NCI-H1417 treated with DMSO at 0.1 percent for 48 hours (cell line): ENCODE data around the gene CARNS1.
A peak's percentile ranks its signal among the peaks of the same experiment; 100 is the strongest.
"Not testable (repeated sequence)": the region's sequence is repeated elsewhere in the genome, so short reads cannot be mapped to it uniquely, and the experiment has no call there.

Experiments
- DNase-seq: peaks from one replicate; lab custom pipeline; 2025; lab: John Stamatoyannopoulos, UW

Gene CARNS1

DNA sequence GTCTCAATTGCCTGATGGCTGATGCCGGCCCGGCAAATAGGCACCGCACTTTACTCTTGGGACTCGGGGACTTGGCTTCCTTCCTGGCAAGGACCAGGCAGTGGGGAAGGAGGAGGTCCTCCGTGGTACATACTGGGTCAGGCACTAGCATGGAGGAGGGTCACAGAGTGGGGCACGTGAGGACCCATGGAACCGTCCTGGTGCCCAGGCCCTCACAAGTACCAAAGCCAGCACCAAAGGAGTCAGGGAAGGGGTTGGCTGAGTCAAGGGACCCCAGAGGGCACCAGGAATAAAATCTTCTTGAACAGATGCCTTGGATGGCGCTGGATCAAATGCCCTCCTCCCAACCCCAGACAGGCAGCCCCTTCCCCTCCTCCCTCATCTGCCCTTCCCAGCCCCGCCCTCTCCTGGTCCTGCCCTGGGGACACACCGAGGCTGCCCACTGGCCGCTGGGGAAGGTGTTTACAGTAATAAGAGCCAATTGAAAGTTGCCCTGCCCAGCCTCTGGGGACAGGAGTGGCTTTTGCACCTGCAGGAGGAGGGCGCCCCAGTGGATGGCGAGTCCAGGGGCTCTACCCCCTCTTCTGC, 5.6 kb upstream of the CARNS1 start:
- no peak for DNase-seq

DNA sequence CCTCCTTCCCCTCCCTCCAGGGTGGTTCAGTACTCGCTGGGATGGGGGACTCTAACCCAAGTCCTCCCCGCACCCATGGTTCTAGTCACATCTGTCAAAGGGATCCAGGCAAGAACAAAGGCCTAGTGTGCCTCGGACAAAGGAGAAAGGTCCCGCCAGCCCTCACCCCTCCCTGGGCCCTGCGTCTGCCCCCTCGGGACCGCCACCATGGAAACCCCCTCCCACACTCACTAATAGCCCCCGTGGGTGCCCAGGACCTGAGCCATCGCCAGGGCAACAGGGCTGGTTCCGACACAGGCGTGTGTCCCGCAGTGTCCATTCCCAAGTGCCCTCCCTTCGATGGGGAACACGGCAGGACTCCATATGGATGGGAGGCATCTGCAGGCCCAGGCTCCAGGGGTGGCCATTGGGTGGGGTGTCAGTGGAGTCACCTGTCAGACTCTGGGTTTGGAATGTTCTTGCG, 5.1 kb upstream of the CARNS1 start:
- DNase-seq: no peak

DNA sequence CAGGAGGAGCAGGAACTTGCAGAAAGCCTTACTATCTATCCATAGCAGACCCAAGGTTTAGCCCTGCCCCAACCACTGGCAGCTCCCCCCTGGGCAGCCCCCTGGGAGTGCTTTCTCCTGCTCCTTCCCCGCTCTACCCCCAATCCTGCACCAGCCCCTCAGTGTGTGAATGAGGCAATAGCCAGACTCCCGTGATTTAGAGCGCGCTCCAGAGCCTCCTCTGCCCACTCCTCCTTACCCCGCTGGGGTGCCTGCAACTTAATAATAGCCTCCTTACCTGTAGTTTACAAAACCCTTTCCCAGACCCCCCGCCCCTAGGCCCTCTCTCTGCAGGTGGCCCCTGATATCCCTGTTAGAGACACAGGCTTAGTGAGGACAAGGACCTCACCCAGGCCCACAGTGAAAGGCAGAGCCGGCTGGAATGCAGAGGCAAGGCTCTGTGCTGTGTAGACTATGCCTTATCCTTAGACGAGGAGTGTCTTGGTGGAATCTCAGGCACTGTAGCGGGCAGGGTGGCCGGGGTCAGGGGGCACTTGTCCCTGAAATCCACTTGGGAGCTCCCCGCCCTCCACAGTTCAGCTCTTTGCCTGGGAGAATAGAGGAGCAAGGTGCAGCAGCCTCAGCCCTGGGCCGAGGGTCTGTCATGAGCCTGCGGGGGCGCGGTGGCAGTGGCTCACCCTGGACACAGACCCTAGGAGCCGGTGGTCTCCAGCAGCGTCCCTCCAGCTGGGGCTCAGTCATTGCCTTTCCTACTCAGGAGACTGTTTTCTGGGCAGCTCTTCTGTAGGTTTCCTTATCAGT, 4.3 kb upstream of the CARNS1 start:
- no peak for DNase-seq

DNA sequence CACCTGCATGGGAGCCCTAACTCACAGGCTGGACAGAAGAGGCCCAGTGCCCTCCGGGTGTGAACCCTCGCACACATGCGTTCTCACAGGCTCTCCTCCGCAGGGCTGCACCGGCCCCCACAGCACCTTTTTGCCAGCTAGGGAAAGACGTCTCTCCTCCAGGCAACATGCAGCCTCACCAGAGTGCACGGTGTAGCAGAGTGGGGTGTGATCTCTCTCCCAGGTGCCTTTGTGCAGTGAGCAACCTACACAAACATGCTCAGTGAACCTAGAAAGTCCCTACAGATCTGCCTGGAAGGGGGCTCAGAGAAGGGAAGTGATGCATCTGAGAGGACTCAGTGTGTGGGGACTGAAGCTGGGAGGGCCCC, 3.7 kb upstream of the CARNS1 start:
- DNase-seq: no peak

DNA sequence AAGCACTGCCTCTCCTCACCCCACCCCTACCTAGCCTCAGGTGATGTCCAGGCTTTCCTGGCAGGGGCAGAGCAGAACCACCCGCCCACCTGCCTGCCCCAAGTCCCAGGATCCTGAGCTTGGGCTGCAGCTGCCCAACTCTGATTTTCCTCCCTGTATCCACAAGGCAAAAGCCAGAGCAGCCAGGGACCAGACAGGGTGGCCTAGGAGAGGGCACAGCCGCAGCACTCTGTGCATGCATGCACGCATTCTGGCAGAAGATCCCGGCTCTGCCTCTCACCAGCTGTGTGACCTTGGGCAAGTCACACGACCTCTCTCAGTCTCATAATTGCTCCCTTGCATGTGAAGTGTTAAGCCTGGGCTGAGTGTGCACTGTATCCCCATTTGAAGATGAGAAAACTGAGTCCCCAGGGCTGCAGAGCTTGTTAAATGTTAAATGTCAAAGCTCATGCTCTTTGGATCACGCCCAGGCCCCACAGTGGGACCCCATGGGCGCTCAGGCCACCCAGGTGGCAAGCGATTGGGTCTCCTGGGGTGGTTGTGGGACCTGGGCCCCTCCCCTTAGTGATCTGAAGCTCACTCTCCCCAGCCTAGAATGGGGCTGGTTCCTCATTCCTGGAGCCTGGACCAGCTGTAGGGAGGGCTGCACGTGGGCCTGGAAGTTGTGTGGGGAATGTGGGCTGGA, 2.8 kb upstream of the CARNS1 start:
- no peak for DNase-seq

DNA sequence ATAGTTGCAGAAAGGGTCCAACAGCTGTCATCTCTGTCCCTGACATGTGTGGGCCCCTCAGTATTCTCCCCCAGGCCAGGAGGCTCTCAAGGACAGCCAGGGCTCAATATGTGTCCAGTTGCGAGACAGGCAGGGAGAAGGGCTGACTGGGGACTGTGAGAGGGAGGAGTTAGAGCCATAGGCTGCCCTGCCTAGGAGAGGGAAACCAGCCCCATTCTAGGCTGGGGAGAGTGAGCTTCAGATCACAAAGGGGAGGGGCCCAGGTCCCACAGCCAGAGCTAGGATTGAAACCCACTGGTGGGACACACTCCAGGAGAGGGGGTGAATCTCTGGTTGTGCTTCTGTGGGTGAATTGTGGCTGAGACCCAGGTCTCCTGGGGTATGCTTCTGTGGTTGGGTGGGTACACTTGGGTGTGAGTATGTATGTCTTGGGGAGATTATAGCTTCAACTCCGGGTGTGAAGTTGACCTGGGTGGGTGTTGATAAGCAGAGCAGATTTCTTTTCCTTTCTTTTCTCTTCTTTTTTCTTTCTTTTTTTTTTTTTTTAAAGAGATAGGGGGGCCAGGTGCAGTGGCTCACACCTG, 2.1 kb upstream of the CARNS1 start:
- no peak for DNase-seq

DNA sequence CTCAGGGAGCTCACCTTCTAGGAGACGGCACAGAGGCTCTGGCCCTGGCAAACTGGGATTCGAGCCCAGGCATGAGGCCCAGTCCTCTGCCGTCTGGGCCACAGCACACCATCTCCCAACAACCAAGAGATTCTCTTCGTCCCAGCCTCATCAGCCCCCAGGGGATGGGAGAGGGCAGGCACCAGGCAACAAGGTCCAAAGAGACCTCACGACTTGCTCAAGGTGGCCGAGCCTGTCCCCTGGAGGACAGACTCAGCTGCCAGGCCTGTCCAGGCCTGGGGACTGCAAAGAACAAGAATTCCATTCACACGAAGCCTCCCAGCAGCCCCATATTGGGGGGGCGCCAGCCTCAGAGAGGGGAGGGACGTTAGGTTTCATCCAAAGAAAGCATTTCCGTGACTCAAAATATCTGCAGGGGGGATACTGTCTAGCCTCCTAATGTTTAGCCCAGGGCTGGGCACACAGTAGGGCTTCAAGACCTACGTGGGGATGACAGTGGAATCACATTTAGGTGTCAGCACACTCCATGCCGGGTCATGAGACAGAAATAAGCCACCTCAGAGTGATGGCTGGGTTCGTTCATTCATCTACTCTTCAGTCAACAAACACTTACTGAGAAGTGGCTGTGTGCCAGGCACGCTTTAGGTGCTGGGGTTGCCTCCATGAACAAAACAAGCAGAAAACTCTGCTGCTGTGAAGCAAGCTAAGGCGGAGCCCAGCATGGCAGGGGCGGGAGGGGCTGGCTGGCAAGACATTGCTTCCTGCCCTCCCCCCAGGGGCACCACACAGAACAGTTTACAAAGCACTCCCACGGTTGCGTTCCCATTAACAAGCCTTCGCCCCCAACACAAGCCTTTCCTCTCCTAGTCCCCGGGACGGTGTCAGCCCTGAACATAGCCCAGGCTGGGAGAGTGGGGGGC, 1.2 kb downstream of the CARNS1 start:
- DNase-seq: no peak

DNA sequence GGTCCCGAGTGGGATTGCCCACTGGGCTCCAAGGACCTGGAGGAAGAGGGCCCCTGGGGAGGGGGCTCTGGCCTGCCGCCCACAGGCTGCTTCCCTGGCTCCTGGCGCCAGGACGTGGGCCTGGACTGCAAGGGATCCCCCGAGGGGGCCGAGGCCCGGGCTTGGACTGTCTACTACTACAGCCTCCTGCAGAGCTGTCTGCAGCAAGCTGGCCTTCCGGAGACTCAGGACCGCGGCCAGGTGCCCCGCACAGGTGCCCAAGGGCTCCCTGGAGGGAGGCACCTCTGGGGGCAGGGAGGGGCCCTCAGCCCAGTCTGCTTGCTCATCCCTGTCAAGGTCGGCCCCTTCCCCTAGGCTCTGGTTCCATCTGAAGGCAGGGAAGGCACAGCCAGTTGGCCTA, 1.9 kb downstream of the CARNS1 start:
- DNase-seq: no peak

DNA sequence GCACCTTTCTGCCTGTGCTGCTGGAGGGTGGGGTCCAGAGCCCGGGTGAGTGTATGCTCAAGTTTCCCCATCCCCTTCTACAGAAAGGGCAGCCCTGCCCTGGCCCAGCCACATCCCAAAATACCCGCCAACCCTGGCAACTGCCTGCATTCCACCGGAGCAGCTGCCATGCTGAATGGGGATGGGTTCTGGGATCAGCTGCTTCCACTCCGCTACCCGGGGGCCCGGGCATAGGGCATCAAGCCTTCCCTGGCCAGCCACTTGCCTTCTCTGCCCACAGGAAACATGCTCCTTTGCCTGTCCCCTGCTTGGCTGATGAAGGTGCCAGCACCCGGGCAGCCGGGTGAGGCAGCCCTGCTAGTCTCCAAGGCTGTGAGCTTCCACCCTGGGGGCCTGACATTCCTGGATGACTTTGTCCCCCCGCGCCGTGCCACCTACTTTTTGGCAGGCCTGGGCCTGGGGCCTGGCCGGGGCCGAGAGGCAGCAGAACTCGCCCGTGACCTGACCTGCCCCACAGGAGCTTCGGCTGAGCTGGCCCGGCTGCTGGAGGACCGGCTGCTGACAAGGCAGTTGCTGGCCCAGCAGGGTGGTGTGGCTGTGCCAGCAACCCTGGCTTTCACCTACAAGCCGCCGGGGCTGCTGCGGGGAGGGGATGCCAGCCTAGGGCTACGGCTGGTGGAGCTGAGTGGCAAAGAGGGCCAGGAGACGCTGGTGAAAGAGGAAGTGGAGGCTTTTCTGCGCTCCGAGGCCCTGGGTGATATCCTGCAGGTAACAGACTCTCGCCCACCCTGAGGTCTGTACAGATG, 3.2 kb downstream of the CARNS1 start:
- no peak for DNase-seq

DNA sequence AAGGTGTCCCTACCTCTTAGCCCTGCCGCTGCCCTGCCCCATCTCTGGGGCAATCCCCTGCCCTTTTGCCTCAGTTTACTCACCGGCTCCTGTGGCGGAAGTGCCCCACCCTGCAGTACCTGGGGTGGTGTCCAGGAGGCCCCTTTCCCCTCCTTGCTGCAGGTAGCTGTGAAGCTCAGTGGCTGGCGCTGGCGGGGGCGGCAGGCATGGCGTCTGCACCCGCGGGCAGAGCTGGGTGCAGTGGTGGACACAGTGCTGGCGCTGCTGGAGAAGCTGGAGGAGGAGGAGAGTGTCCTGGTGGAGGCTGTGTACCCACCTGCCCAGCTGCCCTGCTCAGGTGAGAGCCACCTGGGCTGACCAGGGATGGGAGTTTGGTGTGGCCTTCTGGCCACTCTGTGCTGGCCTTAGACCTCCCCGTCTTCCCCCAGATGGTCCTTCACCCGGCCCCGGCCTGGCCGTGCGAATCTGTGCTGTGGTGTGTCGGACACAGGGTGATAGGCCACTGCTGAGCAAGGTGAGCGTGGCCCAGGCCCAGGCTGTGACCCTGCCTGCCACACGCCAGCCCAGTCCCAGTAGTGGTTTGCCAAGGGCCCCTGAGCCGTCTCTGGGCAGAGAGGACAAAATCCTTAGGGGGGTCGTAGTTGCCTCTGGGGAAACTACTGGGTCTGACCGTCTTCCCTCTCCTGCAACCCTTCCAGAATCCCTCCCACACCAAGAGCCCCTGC, 4.0 kb downstream of the CARNS1 start:
- DNase-seq: no peak

DNA sequence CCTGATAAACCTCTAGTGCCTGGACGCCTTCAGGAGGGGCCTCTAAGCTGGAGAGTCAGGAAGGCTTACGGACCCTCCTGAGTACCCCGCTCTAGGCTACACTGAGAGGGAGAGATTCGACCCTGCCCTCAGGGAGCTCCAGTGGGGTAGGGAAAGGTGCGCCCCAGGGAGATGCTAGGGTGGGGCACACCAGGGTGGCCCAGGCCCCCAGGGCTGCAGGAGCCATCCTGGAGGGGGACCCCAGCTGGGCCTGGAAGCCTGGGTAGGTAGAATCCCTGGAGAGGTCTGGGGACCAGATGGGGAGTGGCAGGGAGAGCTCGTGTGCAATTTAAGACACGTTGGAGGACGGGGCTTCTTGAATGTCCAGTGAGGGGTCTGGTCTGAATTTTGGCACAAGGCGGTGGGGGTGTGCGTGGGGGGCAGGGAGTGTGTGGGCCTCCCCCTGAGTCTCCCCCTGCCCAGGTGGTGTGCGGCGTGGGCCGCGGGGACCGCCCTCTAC, 4.7 kb downstream of the CARNS1 start:
- DNase-seq: no peak

DNA sequence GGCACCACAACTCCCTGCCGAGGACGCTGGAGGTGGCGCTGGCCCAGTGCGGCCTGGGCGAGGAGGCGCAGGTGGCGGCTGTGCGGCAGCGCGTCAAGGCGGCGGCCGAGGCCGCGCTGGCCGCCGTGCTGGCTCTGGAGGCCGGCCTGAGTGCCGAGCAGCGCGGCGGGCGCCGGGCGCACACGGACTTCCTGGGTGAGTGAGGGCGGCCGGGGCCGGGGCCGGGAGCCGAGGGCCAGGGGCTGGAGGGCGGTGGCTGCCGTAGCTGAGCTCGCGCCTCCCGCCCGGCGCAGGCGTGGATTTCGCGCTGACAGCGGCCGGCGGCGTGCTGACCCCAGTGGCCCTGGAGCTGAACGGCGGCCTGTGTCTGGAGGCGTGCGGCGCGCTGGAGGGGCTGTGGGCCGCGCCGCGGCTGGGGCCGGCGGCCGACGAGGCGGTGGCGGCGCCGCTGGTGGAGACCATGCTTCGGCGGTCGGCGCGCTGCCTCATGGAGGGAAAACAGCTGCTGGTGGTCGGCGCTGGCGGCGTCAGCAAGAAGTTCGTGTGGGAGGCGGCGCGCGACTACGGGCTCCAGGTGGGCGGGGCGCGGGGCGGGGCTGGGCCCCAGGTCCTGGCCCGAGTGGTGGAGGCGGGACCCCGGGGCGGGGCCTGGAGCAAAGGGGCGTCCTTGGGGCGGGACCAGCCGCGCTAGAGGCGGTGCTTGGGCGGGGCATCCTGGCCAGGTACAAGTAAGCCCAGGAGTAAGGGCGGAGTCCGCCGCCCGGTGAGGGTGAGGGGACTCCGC, 5.4 kb downstream of the CARNS1 start:
- DNase-seq: peak; percentile 85

DNA sequence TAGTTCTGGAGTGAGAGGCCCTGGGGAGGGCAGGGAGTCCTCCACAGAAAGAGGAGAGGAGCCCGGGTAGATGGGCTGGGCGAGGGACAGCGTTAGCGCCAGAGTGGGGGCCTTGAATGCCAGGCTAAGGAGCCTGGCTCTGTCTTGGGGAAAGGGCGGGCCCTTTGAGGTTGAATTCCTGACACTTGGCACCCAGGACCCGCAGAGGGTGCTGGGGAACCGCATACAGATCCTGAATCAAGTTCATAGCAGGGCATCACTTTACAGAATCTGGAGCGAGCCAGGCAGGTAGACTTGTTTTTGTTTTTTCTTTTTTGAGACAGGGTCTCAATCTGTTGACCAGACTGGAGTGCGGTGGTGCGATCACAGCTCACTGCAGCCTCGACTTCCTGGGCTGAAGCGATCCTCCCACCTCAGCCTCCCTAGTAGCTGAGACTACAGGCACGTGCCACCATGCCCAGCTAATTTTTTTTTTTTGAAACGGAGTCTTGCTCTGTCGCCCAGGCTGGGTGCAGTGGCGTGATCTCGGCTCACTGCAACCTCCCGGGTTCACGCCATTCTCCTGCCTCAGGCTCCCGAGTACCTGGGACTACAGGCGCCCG, 6.1 kb downstream of the CARNS1 start:
- DNase-seq: no peak

DNA sequence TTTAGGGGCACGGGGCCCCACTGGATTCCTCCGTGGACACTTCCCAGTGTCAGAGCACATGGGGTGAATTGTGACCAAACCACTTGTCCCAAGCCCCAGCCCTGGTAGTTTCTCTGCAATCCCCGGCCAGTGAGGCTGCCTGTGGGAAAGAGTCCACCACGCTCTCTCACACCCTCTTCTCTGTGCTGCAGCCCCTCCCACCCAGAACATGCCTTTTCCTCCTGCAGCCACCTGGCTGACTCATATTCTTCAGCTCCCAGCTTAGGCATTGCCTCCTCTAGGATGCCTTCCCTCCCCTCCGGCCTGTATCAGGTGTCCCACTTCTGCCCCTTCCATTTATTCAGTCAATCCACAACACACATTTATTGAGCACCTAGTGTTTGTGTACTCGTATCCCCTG, 7.4 kb downstream of the CARNS1 start:
- DNase-seq: no peak

DNA sequence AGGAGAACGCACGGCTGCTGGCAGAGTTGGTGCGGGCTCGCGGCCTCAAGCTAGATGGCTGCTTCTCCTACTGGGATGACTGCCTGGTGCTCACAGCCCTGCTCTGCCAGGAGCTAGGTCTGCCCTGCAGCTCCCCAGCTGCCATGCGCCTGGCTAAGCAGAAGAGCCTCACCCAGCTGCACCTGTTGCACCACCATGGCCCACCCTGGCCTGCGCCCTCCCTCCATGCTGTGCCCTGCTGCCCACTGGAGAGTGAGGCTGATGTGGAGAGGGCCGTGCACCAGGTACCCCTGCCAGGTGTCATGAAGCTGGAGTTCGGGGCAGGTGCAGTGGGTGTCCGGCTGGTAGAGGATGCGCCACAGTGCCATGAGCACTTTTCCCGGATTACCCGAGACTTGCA, 8.0 kb downstream of the CARNS1 start:
- DNase-seq: no peak

DNA sequence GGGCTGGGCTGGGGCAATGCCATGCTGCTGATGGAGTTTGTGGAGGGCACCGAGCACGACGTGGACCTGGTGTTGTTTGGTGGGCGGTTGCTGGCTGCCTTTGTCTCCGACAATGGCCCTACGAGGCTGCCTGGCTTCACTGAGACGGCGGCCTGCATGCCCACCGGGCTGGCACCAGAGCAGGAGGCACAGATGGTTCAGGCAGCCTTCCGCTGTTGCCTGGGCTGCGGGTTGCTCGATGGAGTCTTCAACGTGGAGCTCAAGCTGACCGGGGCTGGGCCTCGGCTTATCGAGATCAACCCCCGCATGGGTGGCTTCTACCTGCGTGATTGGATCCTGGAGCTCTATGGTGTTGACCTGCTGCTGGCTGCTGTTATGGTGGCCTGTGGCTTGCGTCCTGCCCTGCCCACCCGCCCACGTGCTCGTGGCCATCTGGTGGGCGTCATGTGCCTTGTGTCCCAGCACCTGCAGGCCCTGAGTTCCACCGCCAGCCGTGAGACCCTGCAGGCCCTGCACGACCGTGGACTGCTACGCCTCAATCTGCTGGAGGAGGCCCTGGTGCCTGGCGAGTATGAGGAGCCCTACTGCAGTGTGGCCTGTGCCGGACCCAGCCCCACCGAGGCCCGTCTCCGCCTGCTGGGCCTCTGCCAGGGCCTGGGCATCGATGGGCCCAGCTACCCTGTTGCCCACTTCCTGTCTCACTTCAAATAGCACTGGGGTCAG, 8.6 kb downstream of the CARNS1 start:
- no peak for DNase-seq

DNA sequence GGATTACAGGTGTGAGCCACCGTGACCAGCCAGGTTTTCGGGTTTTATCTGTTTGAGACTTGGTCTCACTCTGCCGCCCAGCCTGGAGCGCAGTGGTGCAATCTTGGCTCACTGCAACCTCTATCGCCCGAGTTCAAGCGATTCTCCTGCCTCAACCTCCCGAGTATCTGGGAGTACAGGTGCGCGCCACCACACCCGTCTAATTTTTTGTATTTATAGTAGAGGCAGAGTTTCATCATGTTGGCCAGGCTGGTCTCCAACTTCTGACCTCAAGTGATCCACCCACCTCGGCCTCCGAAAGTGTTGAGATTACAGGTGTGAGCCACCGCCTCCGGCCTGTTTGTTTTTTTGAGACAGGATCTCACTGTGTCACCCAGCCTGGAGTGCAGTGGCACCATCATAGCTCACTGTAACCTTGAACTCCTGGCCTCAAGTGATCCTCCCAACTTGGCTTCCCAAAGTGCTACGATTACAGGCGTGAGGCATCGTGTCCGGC, 11.9 kb downstream of the CARNS1 start:
- not testable (repeated sequence) for DNase-seq
